ENCODE measurements around the gene PPP2R2B.

PPP2R2B gene

DNA sequence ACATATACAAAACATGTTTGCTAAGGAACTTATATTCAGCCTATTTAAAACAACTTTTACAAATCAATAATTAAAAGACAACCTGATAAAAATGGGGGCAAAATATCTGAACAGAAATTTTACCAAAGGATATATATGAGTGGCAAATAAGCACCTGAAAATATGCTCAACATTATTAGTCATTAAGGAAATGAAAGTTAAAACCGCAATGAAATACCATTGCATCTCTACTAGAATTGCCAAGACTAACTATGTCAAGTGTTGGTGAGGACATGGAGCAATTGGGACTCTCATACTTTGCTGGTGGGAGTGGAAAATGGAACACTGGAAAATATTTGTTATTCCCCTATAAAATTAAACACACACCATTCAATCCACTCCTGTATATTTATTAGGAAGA, 26.3 kb upstream of the PPP2R2B start:
- DNase-seq (ENCODE audit: extremely low read depth, insufficient read length) = no peak
- TF ChIP-seq, protein P1, sequence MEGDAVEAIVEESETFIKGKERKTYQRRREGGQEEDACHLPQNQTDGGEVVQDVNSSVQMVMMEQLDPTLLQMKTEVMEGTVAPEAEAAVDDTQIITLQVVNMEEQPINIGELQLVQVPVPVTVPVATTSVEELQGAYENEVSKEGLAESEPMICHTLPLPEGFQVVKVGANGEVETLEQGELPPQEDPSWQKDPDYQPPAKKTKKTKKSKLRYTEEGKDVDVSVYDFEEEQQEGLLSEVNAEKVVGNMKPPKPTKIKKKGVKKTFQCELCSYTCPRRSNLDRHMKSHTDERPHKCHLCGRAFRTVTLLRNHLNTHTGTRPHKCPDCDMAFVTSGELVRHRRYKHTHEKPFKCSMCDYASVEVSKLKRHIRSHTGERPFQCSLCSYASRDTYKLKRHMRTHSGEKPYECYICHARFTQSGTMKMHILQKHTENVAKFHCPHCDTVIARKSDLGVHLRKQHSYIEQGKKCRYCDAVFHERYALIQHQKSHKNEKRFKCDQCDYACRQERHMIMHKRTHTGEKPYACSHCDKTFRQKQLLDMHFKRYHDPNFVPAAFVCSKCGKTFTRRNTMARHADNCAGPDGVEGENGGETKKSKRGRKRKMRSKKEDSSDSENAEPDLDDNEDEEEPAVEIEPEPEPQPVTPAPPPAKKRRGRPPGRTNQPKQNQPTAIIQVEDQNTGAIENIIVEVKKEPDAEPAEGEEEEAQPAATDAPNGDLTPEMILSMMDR (IDR thresholded peaks at IDR 0.05; ENCODE audit: insufficient read depth, low read length, poor library complexity, severe bottlenecking) = no peak
- Histone ChIP-seq H3K4me3 (replicated peaks; ENCODE audit: low read depth, low read length) (no peak overlapping the region), H3K36me3 (ENCODE audit: control insufficient read depth, insufficient read depth, low read length) (no peaks in the 10 kb centered on the region), H3K27me3 (replicated peaks; ENCODE audit: control insufficient read depth, insufficient read depth, low read length) (no peaks in the 10 kb centered on the region; the same call in 1 of the 2 replicates)

GRCh38 chr5:146903789-146904188, 25.2 kb upstream of the PPP2R2B start:
- no peak for DNase-seq (ENCODE audit: extremely low read depth, insufficient read length)

GRCh38 chr5:146902471-146902870, 23.9 kb upstream of the PPP2R2B start:
- TF ChIP-seq, protein P1 (IDR thresholded peaks at IDR 0.05; ENCODE audit: insufficient read depth, low read length, poor library complexity, severe bottlenecking) = no peak
- H3K4me3 ChIP-seq (replicated peaks; ENCODE audit: low read depth, low read length) = no peak overlapping the region
- DNase-seq (ENCODE audit: extremely low read depth, insufficient read length) = no peak
- no peaks in the 10 kb centered on the region for H3K36me3 ChIP-seq (ENCODE audit: control insufficient read depth, insufficient read depth, low read length)
- H3K27me3 ChIP-seq (replicated peaks; ENCODE audit: control insufficient read depth, insufficient read depth, low read length) = no peaks in the 10 kb centered on the region; the same call in 1 of the 2 replicates

More at GRCh38 chr5:146903789-146904188, 25.2 kb upstream of the PPP2R2B start:
- H3K27me3 ChIP-seq (replicated peaks; ENCODE audit: control insufficient read depth, insufficient read depth, low read length) = no peaks in the 10 kb centered on the region; the same call in 1 of the 2 replicates
- no peak overlapping the region for H3K4me3 ChIP-seq (replicated peaks; ENCODE audit: low read depth, low read length)
- TF ChIP-seq, protein P1 (IDR thresholded peaks at IDR 0.05; ENCODE audit: insufficient read depth, low read length, poor library complexity, severe bottlenecking) = no peak
- H3K36me3 ChIP-seq (ENCODE audit: control insufficient read depth, insufficient read depth, low read length) = no peaks in the 10 kb centered on the region

- TF ChIP-seq, protein P1 (IDR thresholded peaks at IDR 0.05; ENCODE audit: insufficient read depth, low read length, poor library complexity, severe bottlenecking) = no peak
- DNase-seq (ENCODE audit: extremely low read depth, insufficient read length) = no peak
- Histone ChIP-seq H3K4me3 (replicated peaks; ENCODE audit: low read depth, low read length) (no peak overlapping the region), H3K36me3 (ENCODE audit: control insufficient read depth, insufficient read depth, low read length) (no peaks in the 10 kb centered on the region), H3K27me3 (replicated peaks; ENCODE audit: control insufficient read depth, insufficient read depth, low read length) (no peaks in the 10 kb centered on the region; the same call in 1 of the 2 replicates)
Measured at GRCh38 chr5:146897061-146897460, 18.5 kb upstream of the PPP2R2B start.

GRCh38 chr5:146894753-146895521, 16.4 kb upstream of the PPP2R2B start:
- no peak overlapping the region for H3K4me3 ChIP-seq (replicated peaks; ENCODE audit: low read depth, low read length)

More at GRCh38 chr5:146894753-146895521, 16.4 kb upstream of the PPP2R2B start:
- no peak for DNase-seq (ENCODE audit: extremely low read depth, insufficient read length)
- H3K27me3 ChIP-seq (replicated peaks; ENCODE audit: control insufficient read depth, insufficient read depth, low read length) = no peaks in the 10 kb centered on the region
- no peaks in the 10 kb centered on the region for H3K36me3 ChIP-seq (ENCODE audit: control insufficient read depth, insufficient read depth, low read length)
- TF ChIP-seq, protein P1 (IDR thresholded peaks at IDR 0.05; ENCODE audit: insufficient read depth, low read length, poor library complexity, severe bottlenecking) = no peak

Data from GM06990 (cell line).